Naive thymus-derived CD4-positive, alpha-beta T cell (primary cell): ENCODE results near the gene CDH13. TPM values are rescaled to one million over a fixed set of nuclear protein-coding genes. Genes with fewer than 3 reads are reported as not detected.

Experiments
- ATAC-seq: fragments of 150-1000 bp; cut with Tn5 transposase; 2 replicates; pipeline ENCODE4 v1.10.0; 2021; ENCODE audit warnings: mild to moderate bottlenecking, moderate library complexity
- CTCF ChIA-PET: fragments of 350-600 bp; sonication (Branson Sonifier 250); formaldehyde crosslinking; loops from one replicate; lab custom pipeline; 2021; ENCODE audit warnings: antibody characterized with exemption; lab: Charles Lee
- POLR2A ChIA-PET: fragments of 350-600 bp; sonication (Branson Sonifier 250); formaldehyde crosslinking; loops from one replicate; lab custom pipeline; 2021; ENCODE audit warnings: antibody characterized with exemption, inconsistent platforms; lab: Charles Lee
- DNase-seq, 9 donors: peaks; one replicate each; pipeline versions ENCODE4 v3.0.0 to v3.0.0-alpha.2; 2020 to 2022; ENCODE audit warnings: mixed read lengths in 1 of 9
- H3K27ac ChIP-seq: one replicate; pipeline ENCODE4 v1.7.0; 2013; ENCODE audit warnings: mild to moderate bottlenecking, low read depth, low read length, moderate library complexity
- H3K27me3 ChIP-seq, 2 donors: one replicate each; pipeline ENCODE4 v1.7.0; 2013; ENCODE audit warnings: low read length in 2 of 2, mild to moderate bottlenecking in 2 of 2, moderate library complexity in 2 of 2; ENCODE audit not compliant: control insufficient read depth in 2 of 2, insufficient read depth in 2 of 2
- H3K36me3 ChIP-seq, 3 experiments: 1 replicate in 2 of 3; 2 replicates in 1 of 3; pipeline ENCODE4 v1.7.0; 2013; ENCODE audit warnings: low read length in 3 of 3, mild to moderate bottlenecking in 3 of 3, moderate library complexity in 1 of 3; ENCODE audit not compliant: insufficient read depth in 3 of 3, control insufficient read depth in 2 of 3
- H3K4me1 ChIP-seq, 2 donors: one replicate each; pipeline ENCODE4 v1.7.0; 2013; ENCODE audit warnings: low read length in 2 of 2, mild to moderate bottlenecking in 2 of 2, moderate library complexity in 1 of 2; ENCODE audit not compliant: control insufficient read depth in 2 of 2, insufficient read depth in 2 of 2
- H3K4me3 ChIP-seq: 2 replicates; pipeline ENCODE4 v1.7.0; 2013; ENCODE audit warnings: mild to moderate bottlenecking, low read length
- H3K9me3 ChIP-seq, 3 experiments: 1 replicate in 2 of 3; 2 replicates in 1 of 3; pipeline ENCODE4 v1.7.0; 2013; ENCODE audit warnings: low read length in 3 of 3; ENCODE audit not compliant: control insufficient read depth in 2 of 3
- H3K27ac Mint-ChIP-seq, 9 donors: one replicate each; pipeline ENCODE4 v1.8.0; 2020 to 2022; ENCODE audit warnings: mixed read lengths in 9 of 9, mild to moderate bottlenecking in 8 of 9, moderate library complexity in 5 of 9, inconsistent platforms in 2 of 9
- H3K27me3 Mint-ChIP-seq, 5 donors: one replicate each; pipeline ENCODE4 v1.8.0; 2021 to 2022; ENCODE audit warnings: mixed read lengths in 5 of 5, mild to moderate bottlenecking in 1 of 5
- H3K36me3 Mint-ChIP-seq, 5 donors: one replicate each; pipeline ENCODE4 v1.8.0; 2020 to 2022; ENCODE audit warnings: mixed read lengths in 5 of 5, mild to moderate bottlenecking in 3 of 5, inconsistent platforms in 1 of 5
- H3K4me1 Mint-ChIP-seq, 7 donors: one replicate each; pipeline ENCODE4 v1.8.0; 2020 to 2022; ENCODE audit warnings: mixed read lengths in 7 of 7, mild to moderate bottlenecking in 3 of 7, inconsistent platforms in 1 of 7
- H3K4me3 Mint-ChIP-seq, 10 donors: one replicate each; pipeline ENCODE4 v1.8.0; 2020 to 2022; ENCODE audit warnings: mild to moderate bottlenecking in 10 of 10, mixed read lengths in 10 of 10, moderate library complexity in 6 of 10, inconsistent platforms in 2 of 10
- H3K9me3 Mint-ChIP-seq, 11 donors: one replicate each; pipeline ENCODE4 v1.8.0; 2020 to 2022; ENCODE audit warnings: mixed read lengths in 11 of 11, mild to moderate bottlenecking in 4 of 11, inconsistent platforms in 1 of 11, moderate library complexity in 1 of 11
- intact Hi-C, 2 donors: fragments of 100-400 bp; cut with micrococcal nuclease; formaldehyde crosslinking; loops; one replicate each; pipeline ENCODE4 v1.15.1; 2023
- polyA plus RNA-seq, 2 donors: library from polyadenylated mRNA; unstranded; fragments of 300-500 nt; fragmentation: Illumina TruSeq; gene quantifications; one replicate each; pipeline ENCODE4 v1.2.3, GENCODE V29; 2021
- total RNA-seq, 6 experiments: library from RNA in 5 of 6; stranded (reverse) in 5 of 6; gene quantifications; 1 replicate in 5 of 6; 2 replicates in 1 of 6; pipeline ENCODE4 v1.2.3 and lab custom pipeline; 2021 to 2026

The CDH13 gene
- total and polyA plus RNA-seq, 7 experiments from 2014 or later: not detected

GRCh38 chr16:82993926-82994325 is 367.2 kb downstream of the CDH13 start:
- no peaks in the 10 kb centered on the region for H3K36me3 ChIP-seq
- CTCF ChIA-PET: no interaction called here
- DNase-seq (no peak), ATAC-seq (no peak)
- Mint-ChIP-seq H3K27me3 (peaks cover 0 to 5% (median 0%) of the 10 kb centered on the region in 5 donors), H3K4me1 (no peaks in the 10 kb centered on the region), H3K4me3 (no peak overlapping the region), H3K9me3 (peaks cover 0 to 8% (median 3%) of the 10 kb centered on the region in 11 donors), H3K36me3 (no peaks in the 10 kb centered on the region), H3K27ac (no peak overlapping the region)
- H3K9me3 ChIP-seq: no peaks in the 10 kb centered on the region
- no peaks in the 10 kb centered on the region for H3K27me3 ChIP-seq
- POLR2A ChIA-PET: no interaction called here
- H3K4me3 ChIP-seq: no peak overlapping the region
- no peaks in the 10 kb centered on the region for H3K4me1 ChIP-seq
- H3K27ac ChIP-seq: no peak overlapping the region
- intact Hi-C loops: no loop called here

GRCh38 chr16:82995286-82995923 is 368.6 kb downstream of the CDH13 start:
- CTCF ChIA-PET: no interaction called here
- Histone ChIP-seq H3K4me3 (no peak overlapping the region), H3K27me3 (no peaks in the 10 kb centered on the region), H3K4me1 (no peaks in the 10 kb centered on the region), H3K9me3 (no peaks in the 10 kb centered on the region), H3K36me3 (no peaks in the 10 kb centered on the region), H3K27ac (no peak overlapping the region)
- Mint-ChIP-seq H3K27ac (no peak overlapping the region), H3K27me3 (no peaks in the 10 kb centered on the region), H3K9me3 (peaks cover 0 to 9% (median 3%) of the 10 kb centered on the region in 11 donors), H3K4me1 (no peaks in the 10 kb centered on the region), H3K36me3 (no peaks in the 10 kb centered on the region), H3K4me3 (no peak overlapping the region)
- no peak for ATAC-seq
- intact Hi-C loops: no loop called here
- DNase-seq: no peak
- POLR2A ChIA-PET: no interaction called here

- peaks cover 0 to 13% (median 4%) of the 10 kb centered on the region in 11 donors for H3K9me3 Mint-ChIP-seq
- no peak overlapping the region for H3K27ac Mint-ChIP-seq
- POLR2A ChIA-PET: no interaction called here
- H3K36me3 Mint-ChIP-seq: no peaks in the 10 kb centered on the region
- no peaks in the 10 kb centered on the region for H3K27me3 Mint-ChIP-seq
- Histone ChIP-seq H3K4me3 (no peak overlapping the region), H3K9me3 (no peaks in the 10 kb centered on the region), H3K36me3 (no peaks in the 10 kb centered on the region), H3K4me1 (no peaks in the 10 kb centered on the region), H3K27ac (no peak overlapping the region), H3K27me3 (no peaks in the 10 kb centered on the region)
- DNase-seq (no peak), ATAC-seq (peak; percentile 32)
- no peak overlapping the region for H3K4me3 Mint-ChIP-seq
- no peaks in the 10 kb centered on the region for H3K4me1 Mint-ChIP-seq
- intact Hi-C loops: no loop called here
- CTCF ChIA-PET: no interaction called here
Observed at GRCh38 chr16:82995924-82996441, 369.2 kb downstream of the CDH13 start.

- Mint-ChIP-seq H3K36me3 (no peaks in the 10 kb centered on the region), H3K27me3 (no peaks in the 10 kb centered on the region), H3K4me1 (no peaks in the 10 kb centered on the region), H3K4me3 (no peak overlapping the region), H3K27ac (no peak overlapping the region), H3K9me3 (peaks cover 0 to 13% (median 4%) of the 10 kb centered on the region in 11 donors)
- H3K36me3 ChIP-seq: no peaks in the 10 kb centered on the region
- DNase-seq: no peak
- H3K27me3 ChIP-seq: no peaks in the 10 kb centered on the region
- no peak for ATAC-seq
- no peak overlapping the region for H3K4me3 ChIP-seq
- POLR2A ChIA-PET: no interaction called here
- intact Hi-C loops: no loop called here
- H3K4me1 ChIP-seq: no peaks in the 10 kb centered on the region
- H3K9me3 ChIP-seq: no peaks in the 10 kb centered on the region
- CTCF ChIA-PET: no interaction called here
- H3K27ac ChIP-seq: no peak overlapping the region
Observed at GRCh38 chr16:82996814-82997213, 370.0 kb downstream of the CDH13 start.

GRCh38 chr16:82999711-83000110 is 372.9 kb downstream of the CDH13 start:
- intact Hi-C loops: no loop called here
- no peak for ATAC-seq
- no peaks in the 10 kb centered on the region for H3K4me1 ChIP-seq
- Mint-ChIP-seq H3K36me3 (no peaks in the 10 kb centered on the region), H3K27ac (no peak overlapping the region), H3K4me3 (no peak overlapping the region), H3K4me1 (no peaks in the 10 kb centered on the region), H3K27me3 (peaks cover 0 to 5% (median 0%) of the 10 kb centered on the region in 5 donors), H3K9me3 (peaks cover 0 to 12% (median 5%) of the 10 kb centered on the region in 11 donors)
- ChIA-PET POLR2A (no interaction called here), CTCF (no interaction called here)
- no peak overlapping the region for H3K27ac ChIP-seq
- H3K4me3 ChIP-seq: no peak overlapping the region
- no peaks in the 10 kb centered on the region for H3K9me3 ChIP-seq
- no peaks in the 10 kb centered on the region for H3K36me3 ChIP-seq
- no peak for DNase-seq
- H3K27me3 ChIP-seq: no peaks in the 10 kb centered on the region

GRCh38 chr16:83002351-83003334 is 375.9 kb downstream of the CDH13 start:
- Mint-ChIP-seq H3K36me3 (no peaks in the 10 kb centered on the region), H3K27me3 (peaks cover 0 to 11% (median 0%) of the 10 kb centered on the region in 5 donors), H3K9me3 (peaks cover 0 to 11% (median 4%) of the 10 kb centered on the region in 11 donors), H3K27ac (no peak overlapping the region), H3K4me3 (no peak overlapping the region), H3K4me1 (no peaks in the 10 kb centered on the region)
- ChIA-PET CTCF (no interaction called here), POLR2A (no interaction called here)
- intact Hi-C loops: no loop called here
- Histone ChIP-seq H3K9me3 (no peaks in the 10 kb centered on the region), H3K27me3 (no peaks in the 10 kb centered on the region), H3K36me3 (no peaks in the 10 kb centered on the region), H3K27ac (no peak overlapping the region), H3K4me1 (no peaks in the 10 kb centered on the region), H3K4me3 (no peak overlapping the region)
- no peak for DNase-seq
- ATAC-seq: no peak
